ENCODE measurements around the gene MRPL22. TPM values are rescaled to one million over a fixed set of nuclear protein-coding genes. Genes with fewer than 3 reads are reported as not detected.

The MRPL22 gene
- total RNA-seq = 41.9 and 42.6 TPM in 2 replicates

DNA sequence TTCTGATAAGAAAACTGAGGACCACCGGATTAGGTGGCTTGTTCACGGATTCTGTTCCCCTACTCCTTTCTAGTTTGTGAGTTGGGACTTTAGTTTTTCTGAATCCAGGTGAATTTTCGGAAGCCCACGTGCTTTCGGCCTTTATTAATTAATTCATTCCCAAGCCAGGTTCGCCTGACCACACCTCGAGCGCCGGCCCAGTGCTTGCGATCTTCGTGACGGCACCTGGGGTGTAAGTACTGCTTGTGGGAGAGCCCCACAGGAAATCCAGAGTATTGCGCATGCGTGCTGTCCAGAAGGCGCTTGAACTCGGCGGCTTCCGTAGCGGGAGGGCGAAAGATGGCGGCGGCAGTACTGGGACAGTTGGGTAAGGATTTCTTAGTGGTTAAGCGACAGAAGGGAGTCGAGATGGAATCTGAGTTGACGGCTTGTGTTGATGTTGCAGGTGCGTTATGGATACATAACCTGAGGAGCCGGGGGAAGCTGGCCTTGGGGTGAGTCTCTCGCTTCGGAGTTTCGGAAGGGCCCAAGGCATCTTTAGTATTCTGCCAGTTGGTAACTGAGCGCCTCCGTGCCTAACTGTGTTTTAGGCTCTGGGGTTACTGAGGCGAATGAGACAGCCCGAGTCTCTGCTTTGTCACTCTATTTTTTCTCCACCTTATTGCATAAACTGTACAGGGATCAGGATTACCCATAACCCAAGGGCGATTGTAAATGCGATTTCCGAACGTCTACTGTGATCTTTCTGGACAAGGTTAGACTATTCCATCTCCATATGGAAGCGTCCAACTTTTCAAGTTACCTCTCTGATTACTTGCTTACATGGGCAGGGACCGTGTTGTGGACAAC is at the start of gene MRPL22:
MRPL22 (plus strand) TSS at position 302 of the 849 bp plus-strand sequence; CDS start at position 340, 38 bp downstream.
- intact Hi-C loops (cut with micrococcal nuclease) = loop anchor here (1.0 to 5.0 kb wide), 4 partner anchors 83 to 904 kb away; partner anchors contain the start of genes CNOT8, FAM114A2, LARP1 and MFAP3
- DNase-seq = peak; percentile 88
- H3K27me3 Mint-ChIP-seq = no peaks in the 10 kb centered on the region
- TF ChIP-seq, protein P1, sequence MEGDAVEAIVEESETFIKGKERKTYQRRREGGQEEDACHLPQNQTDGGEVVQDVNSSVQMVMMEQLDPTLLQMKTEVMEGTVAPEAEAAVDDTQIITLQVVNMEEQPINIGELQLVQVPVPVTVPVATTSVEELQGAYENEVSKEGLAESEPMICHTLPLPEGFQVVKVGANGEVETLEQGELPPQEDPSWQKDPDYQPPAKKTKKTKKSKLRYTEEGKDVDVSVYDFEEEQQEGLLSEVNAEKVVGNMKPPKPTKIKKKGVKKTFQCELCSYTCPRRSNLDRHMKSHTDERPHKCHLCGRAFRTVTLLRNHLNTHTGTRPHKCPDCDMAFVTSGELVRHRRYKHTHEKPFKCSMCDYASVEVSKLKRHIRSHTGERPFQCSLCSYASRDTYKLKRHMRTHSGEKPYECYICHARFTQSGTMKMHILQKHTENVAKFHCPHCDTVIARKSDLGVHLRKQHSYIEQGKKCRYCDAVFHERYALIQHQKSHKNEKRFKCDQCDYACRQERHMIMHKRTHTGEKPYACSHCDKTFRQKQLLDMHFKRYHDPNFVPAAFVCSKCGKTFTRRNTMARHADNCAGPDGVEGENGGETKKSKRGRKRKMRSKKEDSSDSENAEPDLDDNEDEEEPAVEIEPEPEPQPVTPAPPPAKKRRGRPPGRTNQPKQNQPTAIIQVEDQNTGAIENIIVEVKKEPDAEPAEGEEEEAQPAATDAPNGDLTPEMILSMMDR (IDR thresholded peaks at IDR 0.05) = no peak
- ChIA-PET POLR2A (interaction anchor here (0.6 kb wide), 1 partner anchor 109 kb away, joined by 3 read pairs; no protein-coding TSS in a partner anchor), CTCF (no interaction called here)
- H3K9me3 Mint-ChIP-seq = no peaks in the 10 kb centered on the region
- peak within 1 kb of the TSS; percentile 99 for H3K4me3 Mint-ChIP-seq
- H3K4me1 Mint-ChIP-seq = peaks cover 49% of the 10 kb centered on the region
- peak; percentile 63 for ATAC-seq (ENCODE audit: low read depth)
- H3K27ac Mint-ChIP-seq = peak within 1 kb of the TSS; percentile 97
- peaks cover 14% of the 10 kb centered on the region for H3K36me3 Mint-ChIP-seq (ENCODE audit: low read depth)

DNA sequence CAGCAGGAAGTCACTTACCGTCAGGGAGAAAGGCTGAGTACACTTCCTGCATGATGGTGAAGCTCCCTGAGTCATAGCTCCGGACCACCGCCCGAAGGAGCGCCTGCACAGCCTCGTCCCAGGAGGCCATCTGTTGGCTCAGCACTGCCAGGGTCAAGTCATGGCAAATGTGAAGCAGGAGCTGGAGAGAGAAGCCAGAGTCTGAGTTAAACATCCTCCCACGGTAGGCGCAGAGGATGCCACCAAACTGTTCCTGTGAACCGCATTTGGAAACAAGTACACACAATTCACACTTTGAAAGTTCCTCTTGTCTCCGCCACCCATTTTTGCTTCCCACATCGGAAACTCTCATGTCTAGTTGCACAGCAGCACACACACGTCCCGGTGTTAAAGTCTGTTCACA is 48.5 kb upstream of the MRPL22 start:
- ATAC-seq (ENCODE audit: low read depth) (no peak), DNase-seq (no peak)
- Mint-ChIP-seq H3K27me3 (no peaks in the 10 kb centered on the region), H3K9me3 (no peaks in the 10 kb centered on the region), H3K4me3 (no peak overlapping the region), H3K4me1 (no peaks in the 10 kb centered on the region), H3K36me3 (ENCODE audit: low read depth) (peaks cover 88% of the 10 kb centered on the region), H3K27ac (no peak overlapping the region)
- POLR2A ChIA-PET = no interaction called here
- TF ChIP-seq, protein P1 (IDR thresholded peaks at IDR 0.05) = no peak
- intact Hi-C loops (cut with micrococcal nuclease) = no loop called here
- CTCF ChIA-PET = no interaction called here

DNA sequence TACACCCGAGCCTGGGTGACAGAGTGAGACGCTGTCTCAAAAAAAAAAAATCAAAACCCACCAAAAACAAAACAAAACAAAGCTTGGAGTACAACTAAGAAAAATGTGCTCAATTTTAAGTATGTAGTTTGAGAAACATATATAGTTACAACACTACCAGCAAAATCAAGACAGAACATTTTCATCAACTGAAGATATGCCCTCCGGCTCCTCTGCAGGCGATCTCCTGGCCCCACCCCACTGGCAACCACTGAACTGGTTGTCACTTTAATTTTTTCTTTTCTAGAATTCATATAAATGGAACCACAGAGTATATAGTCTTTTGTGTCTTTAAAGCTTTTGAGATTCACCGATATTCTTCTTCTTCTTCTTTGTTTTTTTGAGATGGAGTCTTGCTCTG is 47.5 kb upstream of the MRPL22 start:
- Mint-ChIP-seq H3K4me3 (no peak overlapping the region), H3K27me3 (no peaks in the 10 kb centered on the region), H3K27ac (no peak overlapping the region), H3K36me3 (ENCODE audit: low read depth) (peaks cover 87% of the 10 kb centered on the region), H3K4me1 (no peaks in the 10 kb centered on the region), H3K9me3 (no peaks in the 10 kb centered on the region)
- ATAC-seq (ENCODE audit: low read depth) = no peak
- TF ChIP-seq, protein P1 (IDR thresholded peaks at IDR 0.05) = no peak
- CTCF ChIA-PET = no interaction called here
- no peak for DNase-seq
- POLR2A ChIA-PET = no interaction called here
- intact Hi-C loops (cut with micrococcal nuclease) = no loop called here

DNA sequence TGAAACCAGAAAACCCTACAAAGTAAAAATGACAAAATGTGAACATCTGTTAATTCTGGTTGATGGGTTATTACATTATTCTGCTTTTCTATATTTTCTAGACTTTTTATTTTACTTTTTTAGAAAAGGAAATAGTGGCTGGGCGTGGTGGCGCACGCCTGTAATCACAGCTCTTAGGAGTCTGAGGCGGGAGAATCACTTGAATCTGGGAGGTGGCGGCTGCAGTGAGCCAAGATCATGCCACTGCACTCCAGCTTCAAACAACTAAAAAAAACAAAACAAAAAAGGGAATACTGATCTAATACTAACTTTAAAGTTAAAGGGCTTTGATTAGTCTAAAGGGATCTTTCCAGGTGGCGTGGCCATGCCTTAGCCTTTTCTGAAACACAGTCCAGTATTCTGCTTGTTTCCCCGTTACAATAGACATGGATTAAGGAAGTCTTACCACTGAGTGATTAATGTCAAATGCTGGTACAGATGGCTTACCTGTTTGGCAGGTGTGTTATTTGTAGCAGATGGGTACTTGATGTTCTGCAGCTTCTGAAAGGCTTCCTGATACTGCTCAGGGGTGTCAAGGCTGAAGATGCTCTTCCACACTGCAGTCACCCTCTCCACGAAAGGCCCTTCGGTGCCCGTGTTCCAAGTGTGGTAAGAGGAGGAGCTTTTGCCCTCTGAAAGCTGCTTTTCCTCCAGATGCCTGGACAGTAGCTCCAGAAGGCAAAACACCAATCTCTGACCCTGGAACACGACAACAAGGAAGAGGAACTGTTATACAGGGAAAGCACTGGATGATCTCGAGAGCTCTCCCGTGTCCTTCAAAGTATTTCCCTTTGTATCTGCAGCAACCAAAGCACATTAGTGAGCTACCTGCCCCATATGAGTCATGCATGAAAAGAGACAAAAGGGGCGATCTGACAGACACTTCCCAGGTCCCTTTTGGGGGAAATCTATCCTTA is 45.0 kb upstream of the MRPL22 start:
- intact Hi-C loops (cut with micrococcal nuclease) = no loop called here

More for the DNA sequence above, 45.0 kb upstream of the MRPL22 start:
- ChIA-PET POLR2A (no interaction called here), CTCF (no interaction called here)
- H3K9me3 Mint-ChIP-seq = no peaks in the 10 kb centered on the region
- ATAC-seq (ENCODE audit: low read depth) (no peak), DNase-seq (no peak)
- H3K4me3 Mint-ChIP-seq = no peak overlapping the region
- H3K27ac Mint-ChIP-seq = no peak overlapping the region
- no peaks in the 10 kb centered on the region for H3K4me1 Mint-ChIP-seq
- no peaks in the 10 kb centered on the region for H3K27me3 Mint-ChIP-seq
- TF ChIP-seq, protein P1 (IDR thresholded peaks at IDR 0.05) = no peak
- H3K36me3 Mint-ChIP-seq (ENCODE audit: low read depth) = peaks cover 91% of the 10 kb centered on the region
